ENCODE data around the gene LRRC8D. TPM values are rescaled to one million over a fixed set of nuclear protein-coding genes. Genes with fewer than 3 reads are reported as not detected.

Gene LRRC8D
- total and polyA plus RNA-seq, 4 donors: 7.1 to 17.4 (median 14.4) TPM

DNA sequence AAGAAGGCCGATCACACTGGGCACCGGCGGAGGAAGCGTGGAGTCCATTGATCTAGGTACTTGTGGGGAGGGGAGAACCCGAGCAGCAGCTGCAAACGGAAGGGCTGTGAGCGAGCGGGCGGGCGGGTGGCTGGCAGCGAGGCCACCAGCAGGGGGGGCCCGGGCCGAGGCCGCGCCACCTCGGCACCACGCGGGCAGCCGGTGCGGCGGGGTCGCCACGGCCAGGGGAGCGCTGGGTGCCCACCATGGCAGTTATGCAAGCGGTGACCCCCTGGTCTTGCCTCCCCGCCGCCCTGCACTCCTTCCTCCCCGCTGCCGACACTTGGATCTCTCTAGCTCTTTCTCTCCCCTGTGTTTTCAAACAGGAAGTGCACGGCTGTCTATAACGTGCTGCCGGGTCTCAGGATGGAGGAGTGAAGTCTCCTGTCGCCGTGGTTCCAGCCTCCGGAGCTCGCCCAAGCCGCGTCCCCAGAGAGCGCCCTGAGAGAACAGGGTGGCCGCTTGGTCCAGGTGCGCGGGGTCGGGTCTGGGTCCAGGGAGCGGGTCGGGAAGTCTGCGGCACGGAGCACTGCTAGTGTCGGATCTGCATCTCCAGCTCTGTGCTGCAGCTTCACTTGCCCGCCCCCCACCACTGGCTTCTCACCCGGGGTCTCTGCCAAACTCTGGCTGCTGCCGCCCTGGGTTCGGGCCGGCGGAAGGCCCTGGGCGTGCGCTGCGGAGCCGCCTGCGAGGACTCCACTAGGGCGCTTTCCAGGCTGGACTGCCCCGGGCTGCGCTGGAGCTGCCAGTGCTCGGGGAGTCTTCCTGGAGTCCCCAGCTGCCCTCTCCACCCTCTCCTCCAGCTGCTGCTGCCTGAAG, 22.7 kb downstream of the LRRC8D start:
- under 1% methylated on average over 63 of the region's 63 CpGs for whole genome bisulfite sequencing
- H3K4me1 ChIP-seq (ENCODE audit: control insufficient read depth in 4 of 4, insufficient read depth in 4 of 4, low read length in 3 of 4): peaks cover 7 to 37% (median 30%) of the 10 kb centered on the region in 4 donors
- TF ChIP-seq SP1 (IDR thresholded peaks at IDR 0.05) (no peak), FOXA1 (IDR thresholded peaks at IDR 0.05) (no peak), TAF1 (conservative IDR thresholded peaks at IDR 0.05) (no peak), HNF4A (conservative IDR thresholded peaks at IDR 0.05) (peak; percentile 5 to 39), YY1 (IDR thresholded peaks at IDR 0.05) (peak; percentile 35), RAD21 (IDR thresholded peaks at IDR 0.05) (peak; percentile 22 to 44), CTCF (IDR thresholded peaks at IDR 0.05; ENCODE audit: low read depth, low read length, missing input control) (peak; percentile 58), GABPA (IDR thresholded peaks at IDR 0.05 in 1 of 2, conservative IDR thresholded peaks at IDR 0.05 in 1 of 2) (no peak), REST (IDR thresholded peaks at IDR 0.05) (no peak), RXRA (IDR thresholded peaks at IDR 0.05) (no peak), NR2F2 (IDR thresholded peaks at IDR 0.05) (no peak), JUND (IDR thresholded peaks at IDR 0.05) (no peak), HNF4G (IDR thresholded peaks at IDR 0.05) (no peak), ATF3 (IDR thresholded peaks at IDR 0.05) (no peak), EGR1 (IDR thresholded peaks at IDR 0.05; ENCODE audit: low read depth in 2 of 2) (no peak), FOXA2 (IDR thresholded peaks at IDR 0.05) (no peak), ZBTB33 (IDR thresholded peaks at IDR 0.05) (no peak)
- TF ChIP-seq, protein P1, sequence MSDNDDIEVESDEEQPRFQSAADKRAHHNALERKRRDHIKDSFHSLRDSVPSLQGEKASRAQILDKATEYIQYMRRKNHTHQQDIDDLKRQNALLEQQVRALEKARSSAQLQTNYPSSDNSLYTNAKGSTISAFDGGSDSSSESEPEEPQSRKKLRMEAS (IDR thresholded peaks at IDR 0.05): no peak

More for the DNA sequence above, 22.7 kb downstream of the LRRC8D start:
- peak; percentile 82 for DNase-seq (ENCODE audit: low spot score)
- Histone ChIP-seq H3K36me3 (ENCODE audit: control insufficient read depth in 4 of 4, insufficient read depth in 3 of 4, low read depth in 1 of 4, low read length in 3 of 4) (no peaks in the 10 kb centered on the region), H3K9ac (ENCODE audit: low read depth in 1 of 2, low read length in 2 of 2) (peak overlapping the region; percentile 16 to 94), H3K27me3 (ENCODE audit: control insufficient read depth in 4 of 4, insufficient read depth in 4 of 4, low read length in 3 of 4) (no peaks in the 10 kb centered on the region), H3K9me3 (ENCODE audit: control insufficient read depth in 4 of 4, low read length in 3 of 4) (no peaks in the 10 kb centered on the region), H3K4me3 (ENCODE audit: low read depth in 1 of 3, low read length in 3 of 3) (peak overlapping the region; percentile 80 to 96 (median 87)), H3K27ac (ENCODE audit: low read depth in 1 of 2, low read length in 2 of 2) (peak overlapping the region; percentile 92 to 97)

Measured in liver (tissue), 9 donors.